Endothelial cell of umbilical vein (primary cell): ENCODE data around the gene CEP85. TPM values are rescaled to one million over a fixed set of nuclear protein-coding genes. Genes with fewer than 3 reads are reported as not detected.

Source experiments
- BruUV-seq: library from RNA; stranded (reverse); fragments of 400-500 nt; replicated peaks from 2 replicates; lab custom pipeline; 2021; lab: Mats Ljungman, UMichigan
- CTCF ChIA-PET: fragments of 300-600, 350-600 bp; sonication (Branson Sonifier 250); formaldehyde crosslinking; loops from one replicate; lab custom pipeline; 2021; ENCODE audit warnings: antibody characterized with exemption, inconsistent platforms; lab: Charles Lee
- POLR2A ChIA-PET: fragments of 300-600, 350-600 bp; sonication (Branson Sonifier 250); formaldehyde crosslinking; loops from one replicate; lab custom pipeline; 2021; ENCODE audit warnings: antibody characterized with exemption, inconsistent platforms; lab: Charles Lee
- DNase-seq: peaks from one replicate; pipeline ENCODE4 v3.0.0-alpha.2; 2011; ENCODE audit warnings: low read depth, low spot score
- FAIRE-seq: peaks from 2 replicates; lab custom pipeline; 2011; peaks lifted over from hg19 to GRCh38; lab: Jason Lieb, UNC
- H2AFZ ChIP-seq: 2 replicates; pipeline ENCODE4 v1.6.0; 2012; ENCODE audit warnings: low read depth, low read length, control low read depth, inconsistent platforms
- H3K27ac ChIP-seq: 2 replicates; pipeline ENCODE4 v1.5.1; 2011; ENCODE audit warnings: low read depth, mild to moderate bottlenecking, control low read depth, low read length, moderate library complexity; ENCODE audit not compliant: insufficient read depth
- H3K27me3 ChIP-seq, 2 experiments: 2 replicates each; pipeline versions ENCODE4 v1.6.0 to v1.6.1; 2011; ENCODE audit warnings: low read length in 2 of 2, mixed read lengths in 1 of 2; ENCODE audit not compliant: control insufficient read depth in 2 of 2, insufficient read depth in 2 of 2
- H3K36me3 ChIP-seq, 2 experiments: 2 replicates in 1 of 2; 3 replicates in 1 of 2; pipeline ENCODE4 v1.5.1; 2011; ENCODE audit warnings: low read length in 2 of 2, mild to moderate bottlenecking in 1 of 2, moderate library complexity in 1 of 2; ENCODE audit not compliant: control insufficient read depth in 2 of 2, insufficient read depth in 2 of 2; ENCODE audit errors: extremely low read depth in 1 of 2
- H3K4me1 ChIP-seq: 3 replicates; pipeline ENCODE4 v1.5.1; 2011; ENCODE audit warnings: mild to moderate bottlenecking, low read length; ENCODE audit not compliant: control insufficient read depth, insufficient read depth; ENCODE audit errors: extremely low read depth
- H3K4me2 ChIP-seq: 2 replicates; pipeline ENCODE4 v1.6.1; 2011; ENCODE audit warnings: low read length, control low read depth, mixed read lengths; ENCODE audit not compliant: insufficient read depth
- H3K4me3 ChIP-seq, 3 experiments: fragments of 200-600 bp in 1 of 3; sonication (generic), shearing (Covaris generic) in 1 of 3; replicated peaks in 1 of 3; 2 replicates each; pipeline ENCODE4 v1.5.1; 2011 to 2016; ENCODE audit warnings: control low read depth in 3 of 3, low read length in 3 of 3, mild to moderate bottlenecking in 2 of 3, inconsistent platforms in 1 of 3, low read depth in 1 of 3, moderate library complexity in 1 of 3; ENCODE audit not compliant: insufficient read depth in 1 of 3
- H3K79me2 ChIP-seq: 2 replicates; pipeline ENCODE4 v1.6.0; 2012; ENCODE audit warnings: low read length, inconsistent platforms; ENCODE audit not compliant: control insufficient read depth, insufficient read depth
- H3K9ac ChIP-seq: replicated peaks from 2 replicates; pipeline ENCODE3; 2011; ENCODE audit warnings: low read length, control low read depth; ENCODE audit not compliant: insufficient read depth; ENCODE audit errors: extremely low read depth
- H3K9me1 ChIP-seq: replicated peaks from 3 replicates; pipeline ENCODE4 v1.6.0; 2011; ENCODE audit warnings: mild to moderate bottlenecking, low read length; ENCODE audit not compliant: control insufficient read depth, insufficient read depth; ENCODE audit errors: extremely low read depth
- H3K9me3 ChIP-seq: replicated peaks from 2 replicates; pipeline ENCODE4 v1.5.1; 2012; ENCODE audit warnings: low read length, inconsistent platforms; ENCODE audit not compliant: control insufficient read depth, insufficient read depth
- H4K20me1 ChIP-seq: replicated peaks from 2 replicates; pipeline ENCODE3; 2011; ENCODE audit warnings: mild to moderate bottlenecking, low read length; ENCODE audit not compliant: control insufficient read depth, insufficient read depth; ENCODE audit errors: extremely low read depth
- EZH2 ChIP-seq: IDR thresholded peaks from 2 replicates; pipeline ENCODE4 v1.6.1; 2012; ENCODE audit warnings: borderline replicate concordance, low read depth, mild to moderate bottlenecking, moderate library complexity, low read length, inconsistent platforms; ENCODE audit not compliant: severe bottlenecking
- FOS ChIP-seq: IDR thresholded peaks from 2 replicates; pipeline ENCODE4 v1.6.1; 2011; ENCODE audit warnings: mild to moderate bottlenecking, low read length, moderate library complexity, borderline replicate concordance; ENCODE audit not compliant: insufficient read depth
- GATA2 ChIP-seq: IDR thresholded peaks from 2 replicates; pipeline ENCODE4 v1.7.0; 2011; ENCODE audit warnings: low read depth, mild to moderate bottlenecking, moderate library complexity, mixed read lengths, low read length; ENCODE audit not compliant: insufficient read length, insufficient read depth
- JUN ChIP-seq: IDR thresholded peaks from 2 replicates; pipeline ENCODE4 v1.6.1; 2011; ENCODE audit warnings: borderline replicate concordance, low read depth; ENCODE audit not compliant: insufficient read length, insufficient read depth
- MYC ChIP-seq: IDR thresholded peaks from one replicate; pipeline ENCODE4 v1.6.1; 2011; ENCODE audit warnings: mild to moderate bottlenecking, low read depth, low read length
- POLR2A ChIP-seq: IDR thresholded peaks from 2 replicates; pipeline ENCODE4 v1.6.1; 2012; ENCODE audit warnings: low read depth, mild to moderate bottlenecking, control low read depth, low read length
- POLR2AphosphoS5 ChIP-seq: IDR thresholded peaks from 2 replicates; pipeline ENCODE4 v1.6.1; 2012; ENCODE audit warnings: low read depth, mild to moderate bottlenecking, control low read depth, low read length, moderate library complexity; ENCODE audit not compliant: insufficient read depth
- dilution Hi-C: fragments of 300-500 bp; cut with MboI; formaldehyde crosslinking; loops from one replicate; pipeline ENCODE4 v1.15.0; 2019; ENCODE audit warnings: low sequenced_read_pairs; ENCODE audit not compliant: extremely low pct_ligation_motif_present
- intact Hi-C: fragments of 100-400 bp; cut with micrococcal nuclease; formaldehyde crosslinking; loops from one replicate; pipeline ENCODE4 v1.10.0; 2022
- polyA plus RNA-seq, 4 experiments: library from polyadenylated mRNA; depleted of rRNA in 3 of 4; stranded (reverse) in 3 of 4; unstranded in 1 of 4; fragments of >200 nt; gene quantifications; 2 replicates each; pipeline versions ENCODE4 v1.2.1 to v1.2.3, GENCODE V29; 2011 to 2012; ENCODE audit warnings: missing spikeins in 1 of 4
- total RNA-seq: library from RNA; stranded (reverse); gene quantifications from 2 replicates; pipeline ENCODE4 v1.2.3, GENCODE V29; 2021
- TF ChIP-seq, protein P1 (sequence below), 2 donors: IDR thresholded peaks; 1 replicate in 1 of 2; 2 replicates in 1 of 2; pipeline ENCODE4 v1.5.1; 2011; ENCODE audit warnings: low read length in 2 of 2, mild to moderate bottlenecking in 2 of 2, moderate library complexity in 2 of 2, control low read depth in 1 of 2, inconsistent platforms in 1 of 2, low read depth in 1 of 2; ENCODE audit not compliant: insufficient read depth in 1 of 2; ENCODE audit errors: extremely low read depth in 1 of 2
- TF ChIP-seq, protein P2 (sequence below): IDR thresholded peaks from 2 replicates; pipeline ENCODE4 v1.6.1; 2011; ENCODE audit not compliant: insufficient read depth, insufficient read length

CEP85 gene
- total and polyA plus RNA-seq, 2 donors (not counting 3 experiments of a cell fraction or from before 2014, with no cell fraction given): 15.2 to 17.8 TPM

DNA sequence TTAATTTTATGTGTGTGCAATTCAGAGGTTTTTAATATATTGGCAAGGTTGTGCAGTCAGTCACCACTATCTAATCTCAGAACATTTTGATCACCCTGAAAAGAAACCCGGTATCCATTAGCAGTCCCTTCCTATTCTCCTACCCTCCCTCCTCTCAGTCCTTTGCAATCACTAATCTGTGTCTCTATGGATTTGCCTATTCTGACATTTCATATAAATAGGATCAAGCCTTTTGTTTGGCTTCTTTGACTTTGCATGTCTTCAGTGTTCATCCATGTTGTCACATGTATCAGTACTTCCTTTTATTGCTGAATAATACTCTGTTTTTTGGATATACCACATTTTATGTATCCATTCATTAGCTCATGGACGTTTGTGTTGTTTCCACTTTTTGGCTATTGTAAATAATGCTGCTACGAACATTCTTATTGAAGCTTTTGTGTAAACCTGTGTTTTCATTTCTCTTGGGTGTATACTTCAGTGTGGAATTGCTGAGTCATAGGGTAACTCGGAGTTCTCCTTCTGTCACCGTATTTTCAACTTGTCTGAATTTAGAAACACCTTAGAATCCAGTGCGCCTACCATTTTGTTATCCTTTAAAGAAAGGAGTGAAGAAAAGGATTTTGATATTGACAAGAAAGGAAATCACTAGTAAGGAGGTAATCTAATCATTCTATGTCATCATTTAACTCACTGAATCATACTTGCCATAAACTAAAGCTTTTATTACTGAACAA, 3.4 kb downstream of the CEP85 start:
- peak overlapping the region; percentile 6 for H2AFZ ChIP-seq
- FAIRE-seq: no peak
- CTCF ChIA-PET: interaction anchor here (1.1 to 1.4 kb wide), 2 partner anchors 10 to 68 kb away, joined by 5 read pairs; partner anchors contain the start of gene ZNF593

More for the DNA sequence above, 3.4 kb downstream of the CEP85 start:
- intact Hi-C loops (no loop called here), dilution Hi-C loops (no loop called here)
- Histone ChIP-seq H3K4me2 (no peak overlapping the region), H3K79me2 (peaks cover 52% of the 10 kb centered on the region), H3K9me3 (no peaks in the 10 kb centered on the region), H3K4me1 (peaks cover 12% of the 10 kb centered on the region), H3K9me1 (no peaks in the 10 kb centered on the region), H3K4me3 (no peak overlapping the region), H3K36me3 (no peaks in the 10 kb centered on the region), H4K20me1 (no peaks in the 10 kb centered on the region), H3K27me3 (no peaks in the 10 kb centered on the region), H3K9ac (no peak overlapping the region), H3K27ac (no peak overlapping the region)
- no TSS peak for BruUV-seq
- POLR2A ChIA-PET: no interaction called here
- peak; percentile 45 for DNase-seq
- TF ChIP-seq POLR2A (no peak), FOS (no peak), MYC (no peak), POLR2AphosphoS5 (no peak), EZH2 (no peak), JUN (no peak), GATA2 (no peak)
- TF ChIP-seq, protein P1, sequence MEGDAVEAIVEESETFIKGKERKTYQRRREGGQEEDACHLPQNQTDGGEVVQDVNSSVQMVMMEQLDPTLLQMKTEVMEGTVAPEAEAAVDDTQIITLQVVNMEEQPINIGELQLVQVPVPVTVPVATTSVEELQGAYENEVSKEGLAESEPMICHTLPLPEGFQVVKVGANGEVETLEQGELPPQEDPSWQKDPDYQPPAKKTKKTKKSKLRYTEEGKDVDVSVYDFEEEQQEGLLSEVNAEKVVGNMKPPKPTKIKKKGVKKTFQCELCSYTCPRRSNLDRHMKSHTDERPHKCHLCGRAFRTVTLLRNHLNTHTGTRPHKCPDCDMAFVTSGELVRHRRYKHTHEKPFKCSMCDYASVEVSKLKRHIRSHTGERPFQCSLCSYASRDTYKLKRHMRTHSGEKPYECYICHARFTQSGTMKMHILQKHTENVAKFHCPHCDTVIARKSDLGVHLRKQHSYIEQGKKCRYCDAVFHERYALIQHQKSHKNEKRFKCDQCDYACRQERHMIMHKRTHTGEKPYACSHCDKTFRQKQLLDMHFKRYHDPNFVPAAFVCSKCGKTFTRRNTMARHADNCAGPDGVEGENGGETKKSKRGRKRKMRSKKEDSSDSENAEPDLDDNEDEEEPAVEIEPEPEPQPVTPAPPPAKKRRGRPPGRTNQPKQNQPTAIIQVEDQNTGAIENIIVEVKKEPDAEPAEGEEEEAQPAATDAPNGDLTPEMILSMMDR (IDR thresholded peaks at IDR 0.05; ENCODE audit: extremely low read depth in 1 of 2, insufficient read depth in 1 of 2, low read depth in 1 of 2, low read length in 2 of 2): no peak
- TF ChIP-seq, protein P2, sequence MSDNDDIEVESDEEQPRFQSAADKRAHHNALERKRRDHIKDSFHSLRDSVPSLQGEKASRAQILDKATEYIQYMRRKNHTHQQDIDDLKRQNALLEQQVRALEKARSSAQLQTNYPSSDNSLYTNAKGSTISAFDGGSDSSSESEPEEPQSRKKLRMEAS: no peak
